Measurements from ENCODE around the gene AP3D1. TPM values are rescaled to one million over a fixed set of nuclear protein-coding genes. Genes with fewer than 3 reads are reported as not detected.

AP3D1 gene
- total RNA-seq, 1 donor from 2014 or later, result 50.9 TPM

DNA sequence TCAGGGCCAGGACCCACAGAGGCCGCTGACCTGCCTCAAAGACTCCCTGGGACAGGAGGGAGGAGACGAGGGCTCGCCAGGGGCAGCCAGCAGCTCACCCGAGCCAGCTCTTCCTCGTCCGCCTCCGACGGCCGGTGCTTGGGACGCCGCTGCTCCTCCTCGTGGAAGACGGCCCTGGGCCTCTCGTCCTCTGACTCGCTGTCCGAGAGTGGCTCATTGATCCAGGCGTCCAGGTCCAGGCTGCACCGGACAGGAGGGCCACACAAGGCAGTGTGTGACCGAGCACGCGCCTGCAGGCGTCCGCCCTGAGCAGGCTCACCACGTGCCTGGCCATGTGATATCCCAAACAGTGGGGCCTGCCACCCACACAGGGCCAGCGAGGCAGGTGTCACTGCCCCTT lies 34.9 kb downstream of the AP3D1 start:
- no peaks in the 10 kb centered on the region for H3K4me1 Mint-ChIP-seq
- Histone ChIP-seq H3K4me2 (no peak overlapping the region), H3K9ac (no peak overlapping the region), H3K79me2 (ENCODE audit: low read depth) (no peaks in the 10 kb centered on the region), H3K27me3 (no peaks in the 10 kb centered on the region), H3K4me1 (no peaks in the 10 kb centered on the region), H3K27ac (no peak overlapping the region), H3F3A (ENCODE audit: low read depth) (no peaks in the 10 kb centered on the region), H3K4me3 (no peak overlapping the region), H2AFZ (replicated peaks) (no peak overlapping the region), H3K9me3 (ENCODE audit: low read depth) (no peaks in the 10 kb centered on the region), H3K36me3 (no peaks in the 10 kb centered on the region), H4K20me1 (ENCODE audit: low read depth) (peaks cover 10% of the 10 kb centered on the region)
- no peaks in the 10 kb centered on the region for H3K9me3 Mint-ChIP-seq
- peaks cover 5% of the 10 kb centered on the region for H3K27me3 Mint-ChIP-seq (ENCODE audit: insufficient read depth, low read depth)
- DNase-seq (ENCODE audit: low spot score), result no peak
- peaks cover 21% of the 10 kb centered on the region for H3K36me3 Mint-ChIP-seq
- TF ChIP-seq EZH2phosphoT487 (IDR thresholded peaks at IDR 0.05) (no peak), EZH2 (IDR thresholded peaks at IDR 0.05) (no peak)
- TF ChIP-seq, protein P1, sequence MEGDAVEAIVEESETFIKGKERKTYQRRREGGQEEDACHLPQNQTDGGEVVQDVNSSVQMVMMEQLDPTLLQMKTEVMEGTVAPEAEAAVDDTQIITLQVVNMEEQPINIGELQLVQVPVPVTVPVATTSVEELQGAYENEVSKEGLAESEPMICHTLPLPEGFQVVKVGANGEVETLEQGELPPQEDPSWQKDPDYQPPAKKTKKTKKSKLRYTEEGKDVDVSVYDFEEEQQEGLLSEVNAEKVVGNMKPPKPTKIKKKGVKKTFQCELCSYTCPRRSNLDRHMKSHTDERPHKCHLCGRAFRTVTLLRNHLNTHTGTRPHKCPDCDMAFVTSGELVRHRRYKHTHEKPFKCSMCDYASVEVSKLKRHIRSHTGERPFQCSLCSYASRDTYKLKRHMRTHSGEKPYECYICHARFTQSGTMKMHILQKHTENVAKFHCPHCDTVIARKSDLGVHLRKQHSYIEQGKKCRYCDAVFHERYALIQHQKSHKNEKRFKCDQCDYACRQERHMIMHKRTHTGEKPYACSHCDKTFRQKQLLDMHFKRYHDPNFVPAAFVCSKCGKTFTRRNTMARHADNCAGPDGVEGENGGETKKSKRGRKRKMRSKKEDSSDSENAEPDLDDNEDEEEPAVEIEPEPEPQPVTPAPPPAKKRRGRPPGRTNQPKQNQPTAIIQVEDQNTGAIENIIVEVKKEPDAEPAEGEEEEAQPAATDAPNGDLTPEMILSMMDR (IDR thresholded peaks at IDR 0.05), result no peak
- no peak overlapping the region for H3K4me3 Mint-ChIP-seq
- no peak overlapping the region for H3K27ac Mint-ChIP-seq

DNA sequence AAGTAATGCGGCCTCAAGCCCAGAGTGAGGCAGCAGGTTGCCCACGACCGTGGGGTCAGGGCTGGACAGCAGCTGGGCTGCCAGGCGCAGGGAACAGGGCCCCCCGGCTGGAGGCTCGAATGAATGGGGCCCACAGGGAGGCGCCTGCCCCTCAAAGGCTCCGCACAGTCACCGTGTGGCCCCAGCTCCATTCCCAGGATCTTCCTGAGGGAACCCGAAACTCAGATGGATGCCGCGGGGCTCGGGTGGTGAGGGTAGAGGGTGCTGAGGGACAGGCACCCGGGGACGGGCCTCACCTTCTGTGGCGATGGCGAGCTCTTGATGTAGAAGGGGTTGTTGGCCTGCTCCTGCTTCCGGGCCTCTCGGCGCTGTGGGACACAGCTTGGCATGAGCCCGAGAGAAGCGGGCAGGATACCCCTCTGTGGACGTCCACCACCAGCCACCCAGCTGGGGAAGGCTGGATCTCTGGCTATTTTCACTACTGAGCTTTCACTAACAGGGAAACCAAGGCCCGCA lies 35.4 kb downstream of the AP3D1 start:
- H3K27me3 ChIP-seq, result no peaks in the 10 kb centered on the region
- H3K79me2 ChIP-seq (ENCODE audit: low read depth), result no peaks in the 10 kb centered on the region
- Mint-ChIP-seq H3K4me1 (no peaks in the 10 kb centered on the region), H3K36me3 (peaks cover 19% of the 10 kb centered on the region), H3K27ac (no peak overlapping the region), H3K27me3 (ENCODE audit: insufficient read depth, low read depth) (peaks cover 5% of the 10 kb centered on the region), H3K4me3 (no peak overlapping the region), H3K9me3 (no peaks in the 10 kb centered on the region)
- H3K4me1 ChIP-seq, result no peaks in the 10 kb centered on the region
- H3K4me3 ChIP-seq, result no peak overlapping the region
- H2AFZ ChIP-seq (replicated peaks), result no peak overlapping the region
- no peaks in the 10 kb centered on the region for H3F3A ChIP-seq (ENCODE audit: low read depth)
- no peak overlapping the region for H3K27ac ChIP-seq
- no peak for DNase-seq (ENCODE audit: low spot score)
- H3K9me3 ChIP-seq (ENCODE audit: low read depth), result no peaks in the 10 kb centered on the region
- H4K20me1 ChIP-seq (ENCODE audit: low read depth), result peaks cover 10% of the 10 kb centered on the region
- H3K4me2 ChIP-seq, result no peak overlapping the region
- H3K36me3 ChIP-seq, result no peaks in the 10 kb centered on the region
- H3K9ac ChIP-seq, result no peak overlapping the region
- TF ChIP-seq EZH2 (IDR thresholded peaks at IDR 0.05), result no peak
- no peak for TF ChIP-seq EZH2phosphoT487 (IDR thresholded peaks at IDR 0.05)
- TF ChIP-seq, protein P1 (IDR thresholded peaks at IDR 0.05), result no peak

DNA sequence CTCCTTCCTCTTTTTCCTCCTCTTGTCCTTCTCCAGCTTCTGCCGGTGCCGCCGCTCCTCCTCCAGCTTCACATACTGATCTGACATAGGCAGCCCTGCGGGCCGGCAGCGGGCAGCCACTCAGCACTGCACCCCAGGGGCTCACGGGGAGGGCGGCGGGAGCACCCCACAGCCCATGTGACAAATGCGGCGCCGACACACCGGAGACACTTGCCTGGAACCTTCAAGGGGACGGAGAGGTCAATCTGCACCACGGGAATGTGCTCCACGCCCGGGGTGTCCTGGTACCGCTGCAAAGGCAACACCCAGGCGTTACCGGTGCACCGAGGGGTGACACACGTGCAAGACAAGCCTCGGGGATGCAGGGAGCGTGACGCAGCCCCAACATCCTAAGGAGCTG lies 36.0 kb downstream of the AP3D1 start:
- no peaks in the 10 kb centered on the region for H3K79me2 ChIP-seq (ENCODE audit: low read depth)
- H3K4me1 Mint-ChIP-seq, result no peaks in the 10 kb centered on the region
- no peak overlapping the region for H2AFZ ChIP-seq (replicated peaks)
- H3K36me3 ChIP-seq, result no peaks in the 10 kb centered on the region
- DNase-seq (ENCODE audit: low spot score), result no peak
- H3K27me3 ChIP-seq, result no peaks in the 10 kb centered on the region
- H3K36me3 Mint-ChIP-seq, result peaks cover 19% of the 10 kb centered on the region
- no peak overlapping the region for H3K4me3 ChIP-seq
- no peak overlapping the region for H3K4me2 ChIP-seq
- no peak for TF ChIP-seq EZH2phosphoT487 (IDR thresholded peaks at IDR 0.05)
- TF ChIP-seq EZH2 (IDR thresholded peaks at IDR 0.05), result no peak
- TF ChIP-seq, protein P1 (IDR thresholded peaks at IDR 0.05), result no peak
- no peaks in the 10 kb centered on the region for H3K9me3 ChIP-seq (ENCODE audit: low read depth)
- H3F3A ChIP-seq (ENCODE audit: low read depth), result no peaks in the 10 kb centered on the region
- no peaks in the 10 kb centered on the region for H3K4me1 ChIP-seq
- H3K27me3 Mint-ChIP-seq (ENCODE audit: insufficient read depth, low read depth), result peaks cover 5% of the 10 kb centered on the region
- H3K9me3 Mint-ChIP-seq, result no peaks in the 10 kb centered on the region
- no peak overlapping the region for H3K27ac Mint-ChIP-seq
- H3K4me3 Mint-ChIP-seq, result peak overlapping the region; percentile 24
- peaks cover 10% of the 10 kb centered on the region for H4K20me1 ChIP-seq (ENCODE audit: low read depth)
- H3K27ac ChIP-seq, result no peak overlapping the region
- H3K9ac ChIP-seq, result no peak overlapping the region

Measured in neural progenitor cell (in vitro differentiated cells).